IPS-NIHi7 (cell line): ENCODE results near the gene PLCB2.

Source experiments
- DNase-seq: peaks from one replicate; pipeline ENCODE4 v3.0.0; 2012; ENCODE audit warnings: mixed read lengths; ENCODE audit errors: extremely low spot score

Gene PLCB2

DNA sequence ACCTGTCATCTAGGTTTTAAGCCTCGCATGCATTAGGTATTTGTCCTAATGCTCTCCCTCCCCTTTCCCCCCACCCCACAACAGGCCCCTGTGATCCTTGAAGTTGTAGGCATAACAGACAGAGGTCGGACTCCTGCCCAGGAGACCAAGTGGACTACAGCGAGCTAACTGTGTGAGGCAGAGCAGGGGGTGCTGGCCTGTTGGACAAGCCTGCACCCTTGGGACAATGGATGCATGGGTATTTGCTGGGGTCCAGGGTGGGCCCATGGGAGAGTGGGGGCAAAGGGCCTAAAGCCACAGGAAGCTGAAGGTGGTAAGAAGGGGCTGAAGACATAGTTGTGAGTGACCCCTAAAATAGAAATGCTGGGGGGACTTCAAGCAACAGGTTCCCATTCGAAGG is 2.5 kb downstream of the PLCB2 start:
- no peak for DNase-seq

DNA sequence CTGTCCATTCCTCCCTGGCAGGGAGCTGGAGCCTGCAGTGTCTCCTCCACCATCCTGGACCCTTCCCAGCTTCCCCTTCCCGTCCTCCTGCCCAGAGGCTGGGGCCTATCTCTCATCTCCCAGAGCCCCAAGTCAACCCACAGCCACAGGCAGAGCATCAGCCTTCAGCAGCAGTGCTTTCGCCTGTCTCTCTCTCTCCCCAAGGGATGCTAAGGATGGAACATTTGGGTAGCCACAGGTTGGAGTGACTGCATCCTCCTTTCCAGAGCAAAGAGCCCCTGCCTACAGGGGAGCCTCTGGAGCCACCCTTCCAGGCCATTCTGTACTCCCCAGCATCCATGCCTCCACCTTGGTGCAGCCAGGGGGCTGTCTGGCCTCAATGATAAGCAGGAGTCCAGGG is 4.2 kb downstream of the PLCB2 start:
- no peak for DNase-seq

DNA sequence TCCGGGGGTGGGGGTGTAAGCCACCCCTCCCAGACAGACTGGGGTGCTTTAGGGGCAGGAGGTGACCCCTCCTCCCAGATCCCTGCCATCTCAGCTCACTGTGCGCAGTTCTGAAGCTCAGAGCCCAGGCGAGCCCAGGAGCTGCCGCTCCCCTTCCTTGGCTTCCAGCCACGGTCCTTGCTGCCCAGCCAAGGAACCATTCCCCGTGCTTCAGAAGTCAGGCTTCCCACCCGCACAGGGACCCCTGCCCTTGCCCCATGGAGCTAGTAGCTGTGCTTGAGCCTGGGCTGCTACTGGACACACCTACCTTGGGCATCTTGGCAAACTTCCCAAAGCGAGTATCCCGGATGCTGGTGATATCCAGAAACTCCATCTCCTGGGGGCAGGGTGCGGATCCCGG is 4.8 kb downstream of the PLCB2 start:
- no peak for DNase-seq

DNA sequence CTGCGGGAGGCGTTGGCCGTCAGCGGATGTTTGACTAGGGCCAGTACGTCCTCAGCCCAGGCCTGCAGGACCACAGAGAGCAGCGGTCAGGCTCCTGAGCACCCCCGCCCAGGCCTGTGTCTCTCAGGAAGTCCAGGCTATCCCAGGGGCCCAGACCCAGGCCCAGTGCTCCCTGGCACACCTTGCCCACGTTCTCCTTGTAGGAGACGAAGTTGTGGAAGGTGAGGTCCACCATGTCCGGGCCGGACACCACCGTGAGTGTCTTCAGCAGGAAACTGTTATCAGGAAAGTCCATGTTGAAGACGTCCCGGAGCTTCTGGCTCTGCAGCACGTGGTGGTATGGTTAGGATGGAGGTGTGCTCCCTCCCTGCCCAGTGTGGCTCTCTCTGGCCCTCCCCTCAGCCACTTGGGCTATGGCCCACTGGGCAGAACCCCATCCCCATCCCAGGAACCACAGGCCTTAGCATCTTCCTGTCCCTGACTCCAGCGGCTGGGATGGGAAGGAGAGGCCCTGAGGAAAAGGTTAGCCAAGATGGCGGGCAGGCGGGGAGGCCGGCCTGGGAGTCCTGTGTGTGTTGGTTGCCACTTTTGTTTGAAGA is 5.3 kb downstream of the PLCB2 start:
- no peak for DNase-seq

DNA sequence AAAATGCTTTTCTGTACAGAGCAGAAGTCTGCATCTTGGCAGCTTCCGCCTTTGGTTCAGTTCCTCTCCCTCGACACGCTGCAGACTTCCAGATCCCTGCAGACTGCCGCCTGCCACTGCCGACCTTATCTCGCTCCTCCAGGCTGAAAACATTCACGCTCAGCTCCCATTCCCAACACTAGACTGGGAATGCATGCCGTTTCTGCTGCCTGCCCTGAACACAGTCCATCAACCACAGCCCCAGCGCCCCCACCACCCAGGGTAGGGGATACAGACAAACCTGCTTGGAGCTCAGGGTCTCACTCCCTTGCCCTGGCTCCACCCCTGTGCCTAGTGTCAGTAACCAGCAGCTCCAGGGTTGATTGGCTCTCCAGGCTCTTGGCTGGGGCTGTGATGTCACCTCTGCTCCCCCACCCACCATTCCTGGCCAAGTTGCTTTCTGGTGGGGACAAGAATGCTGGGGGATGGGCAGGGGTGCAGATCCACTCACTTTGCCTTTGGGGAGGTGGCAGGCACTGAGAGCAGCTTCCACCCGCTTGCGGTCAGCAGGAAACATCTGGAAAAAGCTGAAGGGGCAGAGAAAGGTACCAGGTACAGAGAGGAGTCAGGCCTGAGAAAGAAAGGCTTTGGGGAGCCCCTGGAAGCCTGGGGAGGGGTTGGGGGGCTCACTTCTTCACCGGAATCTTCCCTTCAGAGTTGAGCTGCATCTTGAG is 6.1 kb downstream of the PLCB2 start:
- DNase-seq: peak; percentile 80

DNA sequence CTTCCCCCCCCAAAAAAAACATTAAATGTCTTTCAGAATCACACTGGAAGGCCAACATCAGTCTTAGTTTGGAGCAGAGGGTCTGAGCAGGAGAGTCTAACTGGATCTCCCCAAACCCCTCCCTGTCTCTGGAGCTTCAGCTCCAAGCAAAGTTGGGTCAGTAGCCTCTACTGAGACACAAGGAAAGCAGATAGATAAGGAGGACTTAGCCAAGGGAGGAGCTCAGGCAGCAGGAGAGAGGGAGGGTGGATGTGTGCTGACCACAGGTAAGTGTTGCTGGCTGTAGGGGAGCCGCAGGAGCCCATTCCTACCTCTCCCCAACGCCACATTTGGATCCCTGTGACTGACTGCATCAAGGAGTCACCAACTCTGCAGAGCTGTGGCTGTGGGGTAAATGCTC is 7.0 kb downstream of the PLCB2 start:
- DNase-seq: no peak

DNA sequence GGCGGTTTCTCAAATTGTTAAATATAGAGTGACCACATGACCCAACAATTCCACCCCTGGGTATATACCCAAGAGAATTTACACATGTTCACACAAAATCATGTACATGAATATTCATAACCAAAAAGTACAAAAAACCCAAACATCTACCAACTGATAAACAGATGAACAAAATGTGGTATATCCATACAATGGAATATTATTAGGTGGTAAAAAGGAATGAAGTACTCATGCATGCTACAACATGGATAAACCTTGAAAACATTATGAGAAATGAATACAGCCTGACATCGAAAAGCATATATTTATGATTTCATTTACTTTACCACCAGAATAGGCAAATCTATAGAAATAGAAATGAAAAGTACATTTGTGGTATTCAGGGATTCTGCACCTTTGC is 7.4 kb downstream of the PLCB2 start:
- no peak for DNase-seq

DNA sequence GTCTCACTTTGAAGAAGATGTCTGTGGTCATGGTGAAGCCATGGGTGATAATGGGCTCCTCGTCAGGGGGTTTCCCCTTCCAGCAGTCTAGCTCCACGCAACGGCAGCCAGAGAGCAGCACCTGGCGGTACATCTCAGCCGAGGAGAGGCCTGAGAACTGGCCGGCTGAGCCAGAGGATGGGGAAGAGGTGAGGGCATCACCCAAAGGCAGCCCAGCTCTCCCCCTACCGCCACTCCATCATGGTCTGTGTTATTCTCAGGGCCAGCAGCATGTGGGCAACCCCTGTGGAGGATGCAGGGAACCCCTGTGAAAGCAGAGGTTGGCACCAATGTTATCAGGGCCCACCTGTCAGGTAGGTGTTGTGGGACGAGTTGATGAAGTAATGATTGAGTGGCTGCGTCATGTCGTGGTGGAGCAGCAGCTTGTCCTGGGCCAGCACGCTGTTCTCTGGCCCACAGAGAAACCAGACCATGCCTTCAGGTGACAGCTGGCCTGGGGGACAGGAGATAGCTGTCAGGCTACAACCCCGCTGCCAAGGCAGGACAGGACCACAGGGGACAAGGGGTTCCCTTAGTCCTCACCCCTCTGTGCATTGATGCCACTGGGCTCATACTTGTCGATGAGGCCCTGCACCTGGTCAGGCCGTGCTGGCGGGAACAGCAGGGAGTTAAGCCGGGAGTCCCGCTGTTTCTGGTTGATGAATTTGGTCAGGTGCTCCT is 9.4 kb downstream of the PLCB2 start:
- DNase-seq: no peak

DNA sequence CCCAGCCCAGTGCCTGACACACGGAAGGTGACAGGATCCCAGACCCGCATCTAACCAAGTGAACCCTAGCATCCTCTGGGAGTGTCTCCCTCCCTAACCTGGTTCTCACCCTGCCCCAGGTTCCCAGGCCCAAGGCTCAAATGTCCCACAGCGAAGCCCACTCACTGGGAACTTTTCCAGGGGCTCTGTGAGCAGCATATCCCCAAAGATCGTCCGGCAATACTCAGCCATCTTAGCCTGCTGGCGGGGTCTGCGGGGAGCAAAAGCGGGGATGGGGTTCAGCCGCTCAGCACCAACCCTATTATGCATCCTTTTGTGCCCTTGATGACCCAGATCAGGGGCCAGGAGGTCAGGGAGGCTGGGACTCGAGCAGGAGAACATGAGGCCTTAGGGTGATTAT is 10.4 kb downstream of the PLCB2 start:
- no peak for DNase-seq

DNA sequence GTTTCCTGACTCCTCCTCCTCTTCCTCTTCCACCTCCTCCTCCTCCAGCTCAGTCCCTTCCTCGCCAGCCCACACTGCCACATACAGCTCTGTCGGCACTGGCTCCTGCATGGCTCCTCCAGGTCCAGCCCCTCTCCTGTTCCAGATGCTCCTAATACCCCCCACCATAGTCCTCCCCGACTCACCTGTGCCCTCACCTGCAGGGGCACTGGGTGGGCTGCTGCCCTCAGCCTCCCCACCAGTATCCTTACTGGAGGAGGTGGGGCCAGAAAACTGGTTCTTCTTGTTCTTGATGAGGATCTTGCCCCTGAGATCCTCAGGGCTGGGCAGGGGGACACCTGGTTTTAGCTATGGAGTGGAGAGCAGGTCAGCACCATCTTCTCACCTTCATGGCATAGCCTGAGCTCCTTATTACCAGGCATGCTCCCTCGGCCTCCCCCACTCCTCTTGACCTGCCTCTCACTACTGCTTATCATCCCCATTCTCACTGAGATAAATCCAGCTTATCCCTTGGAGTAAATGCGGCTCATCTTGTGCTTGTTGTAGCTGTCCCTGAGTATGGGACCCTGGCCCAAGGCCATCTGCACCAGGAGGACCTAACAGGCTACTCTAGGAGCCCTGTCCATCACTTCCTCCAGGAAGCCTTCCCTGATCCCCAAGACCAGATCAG is 11.0 kb downstream of the PLCB2 start:
- no peak for DNase-seq

DNA sequence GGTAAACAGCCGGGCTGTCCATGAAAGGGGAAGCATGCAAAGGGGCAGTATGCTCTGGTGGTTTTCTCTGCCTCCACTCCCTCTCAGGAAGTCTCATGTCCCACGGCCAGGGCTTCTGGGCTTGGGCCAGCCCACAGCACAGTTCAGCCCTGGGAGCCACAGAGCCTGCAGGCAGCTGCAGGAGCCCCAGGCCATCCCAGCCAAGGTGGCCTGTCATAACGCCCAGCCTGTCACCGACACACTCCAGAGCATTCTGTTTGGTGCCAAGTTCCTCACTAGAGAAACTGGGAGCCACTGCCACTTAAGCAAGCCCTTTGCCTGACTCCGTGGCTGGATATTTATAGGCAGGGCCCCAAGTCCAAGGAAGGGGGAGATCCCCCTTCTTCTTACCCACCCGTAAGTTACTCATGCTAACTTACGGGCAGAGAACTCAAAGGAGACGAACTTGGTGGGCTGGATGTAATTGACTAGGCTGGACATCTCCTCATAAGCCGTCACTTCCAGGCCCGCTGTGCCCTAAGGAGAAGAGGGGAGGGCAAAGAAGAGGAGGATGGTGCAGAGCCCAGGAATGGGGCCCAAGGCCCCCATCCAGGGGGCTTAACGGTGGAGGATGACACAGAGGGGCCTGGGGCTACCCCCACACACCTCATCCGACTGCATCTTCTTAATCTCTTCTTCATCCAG is 11.7 kb downstream of the PLCB2 start:
- DNase-seq: no peak

DNA sequence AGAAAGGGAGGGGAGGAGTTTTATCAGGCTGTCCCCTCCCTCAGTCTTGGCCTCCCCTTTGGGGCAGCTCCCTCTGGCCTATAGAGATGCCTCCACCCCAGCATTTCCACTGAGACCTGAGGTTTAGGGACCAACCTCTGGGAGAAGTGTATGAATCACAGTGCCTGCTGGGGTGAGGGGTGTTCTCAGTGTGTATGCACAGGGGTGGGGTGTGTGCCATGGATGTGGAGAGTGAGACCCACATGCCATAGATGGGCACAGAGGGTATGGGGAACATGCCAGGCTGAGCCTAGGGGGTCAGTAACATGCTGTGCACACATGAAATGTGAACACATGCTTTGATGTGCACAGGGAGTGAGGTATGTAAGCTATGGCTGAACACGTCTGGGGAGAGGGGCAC is 12.4 kb downstream of the PLCB2 start:
- DNase-seq: no peak

DNA sequence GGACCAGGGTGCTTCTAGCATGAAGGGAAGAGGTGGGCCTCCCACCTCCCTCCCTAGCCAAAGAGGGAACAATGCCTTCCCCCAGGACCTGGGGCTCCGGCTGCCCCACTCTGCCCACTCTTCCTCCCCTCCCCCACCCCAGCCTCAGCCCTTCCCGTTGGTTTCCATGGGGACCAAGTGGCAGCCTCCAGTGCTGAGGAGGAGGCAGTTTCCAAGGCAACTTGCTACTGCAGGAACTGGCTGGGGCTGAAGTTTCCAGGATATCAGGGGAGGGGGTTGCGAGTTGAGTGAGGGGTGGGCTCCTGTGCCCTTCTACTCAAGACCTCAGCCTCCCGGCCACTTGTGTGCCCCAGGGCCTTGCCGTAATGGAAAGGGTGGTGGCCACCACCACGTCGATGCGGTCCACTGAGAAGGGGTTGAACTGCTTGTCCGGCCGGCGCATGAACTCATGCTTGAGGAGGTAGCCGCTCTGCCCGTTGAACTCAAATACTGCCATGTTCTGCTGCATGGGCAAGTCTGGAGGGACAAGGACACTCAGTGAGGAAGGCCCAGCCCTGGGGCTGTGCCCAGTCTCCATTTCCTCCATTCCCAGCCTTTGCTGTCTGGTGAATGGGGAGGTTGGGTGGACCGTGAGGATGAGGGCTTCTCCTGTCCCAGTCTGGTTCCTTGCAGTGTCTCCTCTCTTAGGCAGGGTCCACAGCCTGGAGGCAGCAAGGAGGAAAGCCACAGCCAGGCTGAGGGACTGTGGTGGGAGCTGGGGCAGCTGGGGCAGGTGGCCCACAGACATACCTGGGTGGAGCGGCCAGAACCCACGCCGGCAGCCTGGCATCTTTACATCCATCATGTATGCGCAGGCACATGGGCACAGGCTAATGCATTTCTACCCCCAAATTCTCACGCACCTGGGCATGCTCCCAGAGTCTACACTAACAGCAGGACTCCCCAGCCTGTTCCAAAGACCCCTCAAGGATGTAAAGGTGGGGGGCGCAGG is 13.5 kb downstream of the PLCB2 start:
- no peak for DNase-seq

DNA sequence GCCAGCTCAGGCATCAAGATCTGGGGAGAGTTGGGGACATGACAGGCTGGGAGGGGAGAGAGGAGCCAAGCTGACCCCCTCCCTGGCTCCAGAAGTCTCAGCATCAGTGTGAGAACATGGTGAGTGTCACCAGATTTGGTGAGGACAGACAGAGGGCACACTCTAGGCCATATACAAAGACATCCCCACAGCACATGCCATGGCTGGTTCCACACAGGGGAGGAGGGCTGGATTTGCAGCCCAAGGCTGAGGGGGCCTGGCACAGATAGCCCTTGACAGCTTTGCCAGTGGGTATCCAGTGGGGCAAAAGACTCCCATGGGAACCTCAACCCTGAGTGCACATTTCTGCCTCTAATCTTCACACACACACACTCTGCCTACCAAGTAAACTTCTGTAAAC is 14.7 kb downstream of the PLCB2 start:
- DNase-seq: no peak

DNA sequence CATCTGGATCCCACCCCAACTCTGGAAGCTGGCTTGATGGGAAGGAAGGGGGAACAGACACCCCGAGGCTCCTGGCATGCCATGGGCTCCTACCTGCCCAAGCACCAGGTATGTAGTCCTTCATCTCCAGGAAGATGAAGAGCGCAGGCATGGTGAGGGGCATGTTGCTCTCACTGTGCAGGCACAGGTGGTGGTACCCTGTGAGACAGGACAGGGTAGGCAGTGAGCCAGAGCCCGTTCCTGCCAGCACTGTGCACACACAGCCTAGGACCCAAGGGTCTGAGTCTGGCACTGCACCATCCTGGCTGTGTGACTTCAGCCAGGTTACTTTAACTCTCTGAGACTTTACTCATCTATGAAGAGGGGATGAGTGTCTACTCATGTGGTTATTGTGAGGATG is 15.5 kb downstream of the PLCB2 start:
- DNase-seq: no peak

DNA sequence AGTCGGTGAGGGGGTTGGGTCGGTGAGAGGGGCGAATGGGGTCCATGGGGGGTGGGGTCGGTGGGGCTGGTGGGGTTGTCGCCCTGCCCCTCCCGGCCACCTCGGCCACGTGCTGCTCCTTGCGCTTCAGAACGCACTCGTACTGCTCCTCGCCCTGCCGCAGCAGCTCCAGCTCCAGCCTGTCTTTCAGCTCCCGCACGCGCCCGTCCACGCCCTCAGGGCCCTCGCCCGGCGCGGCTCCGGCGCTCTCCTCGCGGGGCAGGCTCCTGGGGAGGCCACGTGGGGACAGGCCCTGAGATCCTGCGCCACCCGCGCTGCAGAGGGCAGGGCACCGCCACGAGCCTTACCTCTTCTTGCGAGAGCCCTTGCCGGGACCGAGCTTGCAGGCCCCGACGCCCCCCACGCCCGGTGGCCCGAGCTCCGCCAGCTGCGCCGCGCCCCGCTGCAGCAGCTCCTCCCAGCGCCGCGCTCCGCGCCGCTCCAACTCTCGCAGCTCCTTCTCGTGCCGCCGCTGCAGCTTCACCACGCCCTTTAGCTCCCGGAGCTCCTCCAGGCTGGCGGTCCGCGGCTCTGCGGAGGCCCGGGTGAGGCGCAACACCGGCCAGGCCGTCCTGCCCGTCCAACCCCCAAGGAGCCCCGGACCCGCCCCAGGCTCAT is 16.7 kb downstream of the PLCB2 start:
- peak; percentile 70 for DNase-seq

DNA sequence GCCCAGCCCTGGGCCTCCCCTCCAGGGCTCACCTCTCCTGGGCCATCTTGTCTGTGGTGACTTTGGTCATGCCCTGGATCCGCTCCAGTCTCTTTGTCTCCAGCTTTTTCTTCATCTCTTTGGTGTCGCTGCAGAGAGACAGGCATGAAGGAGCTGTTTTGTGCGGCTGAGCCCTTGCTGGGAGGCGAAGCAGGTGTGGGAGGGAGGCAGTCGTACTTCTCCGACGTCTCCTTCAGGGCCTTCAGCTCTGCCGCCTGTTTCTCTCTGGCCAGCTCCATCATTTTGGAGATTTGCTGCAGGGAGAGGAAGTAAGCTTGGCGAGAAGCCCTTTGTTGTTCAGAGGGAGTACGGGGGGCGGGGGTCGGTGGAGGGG is 17.2 kb downstream of the PLCB2 start:
- no peak for DNase-seq

DNA sequence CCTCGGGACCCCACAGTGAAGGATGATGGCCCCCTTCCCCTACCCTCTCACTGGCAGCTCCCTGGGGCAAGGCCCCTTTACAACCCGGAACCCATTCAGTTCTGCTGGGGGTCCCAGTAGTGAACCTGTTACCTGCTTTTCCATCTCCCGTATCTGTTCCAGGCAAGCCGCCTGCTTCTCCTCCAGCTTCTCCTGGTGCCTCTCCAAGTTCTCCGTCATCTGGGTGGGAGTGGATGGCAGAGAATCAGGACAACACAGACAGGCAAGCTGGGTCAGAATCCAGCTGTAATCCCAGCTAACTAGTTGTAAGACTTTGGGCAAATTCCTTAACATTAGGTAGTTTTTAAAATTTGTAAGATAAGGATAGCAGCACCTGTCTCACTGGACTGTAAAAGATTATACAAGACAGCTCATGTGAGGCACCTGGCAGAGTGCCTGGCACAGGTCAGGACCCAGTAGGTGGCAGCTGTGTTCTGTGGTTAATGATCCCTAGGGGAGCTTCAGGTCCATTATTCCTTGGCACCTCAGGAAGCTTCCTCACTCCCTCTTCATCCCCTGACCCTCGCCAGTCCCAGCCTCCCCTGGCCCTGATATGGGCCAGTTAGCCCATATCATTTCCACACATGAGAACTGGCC is 18.5 kb downstream of the PLCB2 start:
- no peak for DNase-seq

DNA sequence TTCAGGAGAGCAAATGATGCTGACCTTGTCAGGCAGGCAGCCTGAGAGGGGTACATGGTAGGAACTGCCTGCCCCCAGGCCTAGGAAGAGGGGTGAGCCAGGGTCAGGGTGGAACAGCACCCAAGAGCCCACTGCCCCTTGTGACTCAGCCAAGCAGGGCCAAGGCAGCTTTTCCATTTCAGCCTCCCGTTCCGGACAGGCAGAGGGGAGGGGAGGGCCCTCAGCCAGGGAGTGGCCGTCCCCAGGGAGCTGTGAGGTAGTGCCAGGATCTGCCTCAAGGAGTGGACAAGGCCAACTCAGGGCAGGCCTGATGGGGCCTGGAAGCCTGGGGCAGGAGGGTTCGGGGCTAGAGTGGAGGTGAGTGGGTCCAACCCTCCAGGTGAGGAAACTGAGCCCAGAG is 19.8 kb downstream of the PLCB2 start:
- no peak for DNase-seq

DNA sequence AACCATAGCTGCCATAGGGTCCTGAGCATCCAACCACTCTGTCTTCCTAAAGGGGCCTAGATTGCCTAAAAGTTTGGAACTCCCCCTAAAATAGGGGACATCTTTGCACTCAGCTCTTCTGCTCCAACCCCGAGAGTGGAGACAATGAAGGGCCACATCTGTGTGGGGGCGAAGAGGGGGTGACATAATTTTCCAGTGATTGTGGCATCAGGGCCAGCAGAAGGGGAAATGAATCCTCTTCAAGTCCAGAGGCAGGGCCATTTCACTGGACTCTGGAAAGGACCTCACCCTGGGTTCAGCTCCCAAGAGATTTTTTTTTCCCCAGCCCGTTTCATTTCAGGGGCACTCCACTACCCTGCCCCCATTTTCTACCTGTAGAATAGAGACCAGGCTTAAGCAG is 20.2 kb downstream of the PLCB2 start:
- DNase-seq: no peak
